Motor neuron (in vitro differentiated cells): ENCODE results near the gene CDK9. TPM values are rescaled to one million over a fixed set of nuclear protein-coding genes. Genes with fewer than 3 reads are reported as not detected.
A peak's percentile ranks its signal among the peaks of the same experiment; 100 is the strongest.
"Not testable (repeated sequence)": the region's sequence is repeated elsewhere in the genome, so short reads cannot be mapped to it uniquely, and the experiment has no call there.

Experiments
- ATAC-seq, 8 experiments: fragments of 200-7000 bp; cut with Tn5 transposase; replicated peaks in 6 of 8; 2 replicates each; pipeline ENCODE4 v1.8.0; 2021; ENCODE audit warnings: mild to moderate bottlenecking in 8 of 8, moderate library complexity in 8 of 8
- H3K27ac ChIP-seq, 2 donors: fragments of 250-450 bp; sonication (Bioruptor Pico); 2 replicates each; pipeline ENCODE4 v1.9.0; 2021; ENCODE audit warnings: antibody characterized with exemption in 2 of 2, mild to moderate bottlenecking in 2 of 2, moderate library complexity in 1 of 2
- H3K4me1 ChIP-seq, 2 donors: fragments of 250-450 bp; sonication (Bioruptor Pico); replicated peaks in 1 of 2; 2 replicates each; pipeline ENCODE4 v1.6.1; 2021; ENCODE audit warnings: antibody characterized with exemption in 2 of 2, mild to moderate bottlenecking in 2 of 2, moderate library complexity in 1 of 2
- H3K4me3 ChIP-seq, 5 donors: fragments of 250-450 bp; sonication (Bioruptor Pico); 2 replicates each; pipeline ENCODE4 v1.9.0; 2021; ENCODE audit warnings: antibody characterized with exemption in 5 of 5, mild to moderate bottlenecking in 5 of 5, moderate library complexity in 4 of 5
- WGBS, 10 experiments: fragments of 450-650 bp; shearing (Covaris generic); methylation state at CpG; one replicate each; pipeline ENCODE4 v1.0.0; 2022; 5-methylcytosine and 5-hydroxymethylcytosine counted together
- in situ Hi-C, 9 experiments: fragments of 400-800 bp; cut with MboI; loops; one replicate each; pipeline ENCODE4 v1.15.0; 2021; ENCODE audit warnings: low sequenced_read_pairs in 9 of 9, low pct_unique_long_range_greater_than_20kb in 2 of 9; ENCODE audit not compliant: unreplicated experiment in 9 of 9
- total RNA-seq, 8 experiments: library from RNA; unstranded; fragments of 300-600 nt; gene quantifications; 2 replicates each; pipeline versions ENCODE4 v1.2.3 to v1.2.4, GENCODE V29; 2022

The CDK9 gene
- total RNA-seq, 8 experiments from 2014 or later, result 20.1 to 48.7 (median 29.8) TPM

GRCh38 chr9:127777368-127777980, 8.4 kb upstream of the CDK9 start:
- WGBS, 10 experiments, result 80 to 100% (median 90%) methylated on average over 1 to 8 of the region's 18 CpGs; no CpG with 5 or more reads in 4 of the 10 experiments
- Histone ChIP-seq H3K4me3 (no peak overlapping the region), H3K4me1 (peaks cover 11 to 20% of the 10 kb centered on the region in 2 donors), H3K27ac (no peak overlapping the region)
- no peak for ATAC-seq
- in situ Hi-C loops, result no loop called here

- 58 to 88% (median 80%) methylated on average over 1 to 3 of the region's 13 CpGs; no CpG with 5 or more reads in 3 of the 10 experiments for WGBS, 10 experiments
- no peak within 1 kb of the TSS for H3K27ac ChIP-seq
These were observed 7.3 kb upstream of the CDK9 start, which contains the start of gene SH2D3C for GRCh38 chr9:127778280-127779135. Gene SH2D3C (minus strand): TSS chr9:127778666. CDS start chr9:127778627, 39 bp downstream.

DNA sequence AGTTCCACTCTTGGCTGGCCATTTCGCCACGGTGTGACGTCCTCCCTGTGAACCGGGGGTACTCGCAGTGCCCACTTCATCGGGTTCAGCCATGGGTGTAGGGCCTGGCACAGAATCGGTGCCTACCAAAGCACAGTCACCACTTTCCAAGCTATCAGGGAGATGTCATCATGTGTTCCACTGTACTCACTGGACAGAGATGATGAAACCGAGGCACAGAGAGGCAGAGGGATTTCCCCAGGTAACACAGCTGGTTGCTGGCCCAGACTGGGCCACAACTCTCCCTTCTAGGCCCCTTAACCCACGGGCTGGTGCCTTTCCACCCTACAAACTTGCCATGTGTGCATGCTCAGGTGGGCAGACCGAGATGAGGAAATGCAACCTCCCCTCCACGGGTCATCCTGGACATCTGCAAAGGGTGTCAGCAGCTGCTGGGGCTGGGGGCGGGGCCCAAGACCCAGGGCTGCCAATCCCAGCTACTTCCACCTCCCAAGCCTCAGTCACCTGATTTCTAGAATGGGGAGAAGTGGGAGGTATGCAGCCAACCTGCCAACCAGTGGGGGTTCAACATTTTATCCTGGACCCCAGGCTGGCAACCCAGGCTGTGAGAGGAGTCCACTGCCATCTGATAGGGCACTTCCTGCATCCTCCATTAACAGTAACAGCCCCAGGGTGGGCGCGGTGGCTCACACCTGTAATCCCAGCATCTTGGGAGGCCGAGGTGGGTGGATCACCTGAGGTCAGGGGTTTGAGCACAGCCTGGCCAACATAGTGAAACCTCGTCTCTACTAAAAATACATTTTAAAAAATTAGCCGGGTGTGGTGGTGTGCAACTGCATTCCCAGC, 6.5 kb upstream of the CDK9 start:
- no peak overlapping the region for H3K4me3 ChIP-seq

More at GRCh38 chr9:127778280-127779135, 7.3 kb upstream of the CDK9 start, which contains the start of gene SH2D3C:
- in situ Hi-C loops, result no loop called here
- ATAC-seq, result peak in 5 of 8 experiments; percentile 20 to 44 (median 27)
- H3K4me1 ChIP-seq, result peaks cover 11 to 20% of the 10 kb centered on the region in 2 donors
- H3K4me3 ChIP-seq, result no peak within 1 kb of the TSS

DNA sequence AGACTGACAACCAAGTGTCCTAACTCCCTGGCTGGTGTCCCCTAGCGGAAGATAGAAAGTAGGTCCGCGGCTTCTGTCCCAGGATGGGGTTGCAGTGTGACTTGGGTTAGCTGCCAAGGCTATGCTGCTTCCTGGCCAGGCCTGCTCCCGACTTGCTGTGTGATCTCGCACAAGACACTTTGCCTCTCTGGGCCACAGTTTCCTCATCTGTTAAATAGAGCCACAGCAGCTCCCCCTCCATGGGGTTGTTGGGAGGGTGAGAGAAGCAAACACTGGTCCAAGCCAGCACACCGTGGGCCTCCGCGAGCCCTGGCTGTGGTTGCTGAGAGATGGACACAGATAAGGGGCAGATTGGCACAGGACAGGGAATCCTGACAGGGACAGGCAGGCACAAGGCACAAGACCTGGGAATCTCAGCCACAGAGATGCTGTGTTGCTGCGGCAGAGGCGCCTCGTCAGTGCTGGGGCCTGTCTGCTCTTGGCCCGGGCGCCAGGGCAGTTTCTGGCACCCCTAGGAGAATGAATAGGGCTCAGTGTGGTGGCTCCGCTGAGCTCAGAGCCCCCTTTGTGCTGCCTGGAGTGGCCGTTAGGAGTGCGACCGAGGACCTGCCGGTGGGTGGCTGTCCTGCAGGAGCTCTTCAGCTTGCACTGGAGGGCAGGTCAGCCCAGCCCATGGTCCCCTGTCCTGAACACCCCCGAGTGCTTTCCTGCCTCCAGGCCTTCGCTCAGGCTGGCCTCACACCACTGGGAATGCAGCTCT, 5.5 kb upstream of the CDK9 start:
- peaks cover 11 to 23% of the 10 kb centered on the region in 2 donors for H3K4me1 ChIP-seq

More for the DNA sequence above, 6.5 kb upstream of the CDK9 start:
- 20 to 93% (median 75%) methylated on average over 1 to 5 of the region's 17 CpGs; no CpG with 5 or more reads in 4 of the 10 experiments for WGBS, 10 experiments
- Histone ChIP-seq H3K4me1 (peaks cover 11 to 20% of the 10 kb centered on the region in 2 donors), H3K27ac (no peak overlapping the region)
- ATAC-seq, result peak in 5 of 8 experiments; percentile 8 to 32 (median 11)
- in situ Hi-C loops, result no loop called here

DNA sequence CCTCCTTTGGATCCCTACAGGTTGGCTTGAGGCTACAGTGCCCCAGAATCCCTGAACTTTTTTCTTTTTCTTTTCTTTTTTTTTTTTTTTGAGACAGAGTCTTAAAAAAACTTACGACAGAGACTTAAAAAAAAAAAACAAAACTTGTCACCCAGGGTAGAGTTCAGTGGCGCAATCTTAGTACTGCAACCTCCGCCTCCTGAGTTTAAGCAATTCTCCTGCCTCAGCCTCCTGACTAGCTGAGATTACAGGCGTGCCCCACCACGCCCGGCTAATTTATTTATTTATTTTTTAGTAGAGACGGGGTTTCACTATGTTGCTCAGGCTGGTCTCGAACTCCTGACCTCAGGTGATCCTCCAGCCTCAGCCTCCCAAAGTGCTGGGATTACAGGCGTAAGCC, 4.9 kb upstream of the CDK9 start:
- in situ Hi-C loops, result loop anchor here in 1 of 9 experiments (5.0 kb wide), 1 partner anchor 44 kb away; the partner anchor contains the start of gene TOR2A
- not testable (repeated sequence) for ATAC-seq, H3K27ac ChIP-seq, H3K4me3 ChIP-seq
- H3K4me1 ChIP-seq, result peaks cover 11 to 21% of the 10 kb centered on the region in 2 donors
- 60 to 100% (median 98%) methylated on average over 1 to 7 of the region's 9 CpGs for WGBS, 10 experiments

More for the DNA sequence above, 5.5 kb upstream of the CDK9 start:
- ATAC-seq, result no peak
- Histone ChIP-seq H3K4me3 (no peak overlapping the region), H3K27ac (no peak overlapping the region)
- 73 to 100% (median 77%) methylated on average over 2 to 9 of the region's 20 CpGs; no CpG with 5 or more reads in 3 of the 10 experiments for WGBS, 10 experiments
- in situ Hi-C loops, result loop anchor here in 1 of 9 experiments (5.0 kb wide), 1 partner anchor 43 kb away; the partner anchor contains the start of gene TOR2A

GRCh38 chr9:127781806-127782205, 4.0 kb upstream of the CDK9 start:
- ATAC-seq, result no peak
- WGBS, 10 experiments, result 67 to 100% (median 80%) methylated on average over 1 to 4 of the region's 4 CpGs; no CpG with 5 or more reads in 3 of the 10 experiments
- Histone ChIP-seq H3K4me3 (no peak overlapping the region), H3K4me1 (peaks cover 6 to 14% of the 10 kb centered on the region in 2 donors), H3K27ac (no peak overlapping the region)
- in situ Hi-C loops, result loop anchor here in 1 of 9 experiments (5.0 kb wide), 1 partner anchor 45 kb away; the partner anchor contains the start of gene TOR2A

GRCh38 chr9:127783111-127784008, 2.5 kb upstream of the CDK9 start:
- Histone ChIP-seq H3K27ac (no peak overlapping the region), H3K4me1 (peaks cover 11 to 15% of the 10 kb centered on the region in 2 donors), H3K4me3 (no peak overlapping the region)
- in situ Hi-C loops, result loop anchor here in 1 of 9 experiments (5.0 kb wide), 1 partner anchor 46 kb away; the partner anchor contains the start of gene TOR2A
- ATAC-seq, result no peak
- 20 to 100% (median 80%) methylated on average over 1 to 6 of the region's 20 CpGs; no CpG with 5 or more reads in 3 of the 10 experiments for WGBS, 10 experiments

DNA sequence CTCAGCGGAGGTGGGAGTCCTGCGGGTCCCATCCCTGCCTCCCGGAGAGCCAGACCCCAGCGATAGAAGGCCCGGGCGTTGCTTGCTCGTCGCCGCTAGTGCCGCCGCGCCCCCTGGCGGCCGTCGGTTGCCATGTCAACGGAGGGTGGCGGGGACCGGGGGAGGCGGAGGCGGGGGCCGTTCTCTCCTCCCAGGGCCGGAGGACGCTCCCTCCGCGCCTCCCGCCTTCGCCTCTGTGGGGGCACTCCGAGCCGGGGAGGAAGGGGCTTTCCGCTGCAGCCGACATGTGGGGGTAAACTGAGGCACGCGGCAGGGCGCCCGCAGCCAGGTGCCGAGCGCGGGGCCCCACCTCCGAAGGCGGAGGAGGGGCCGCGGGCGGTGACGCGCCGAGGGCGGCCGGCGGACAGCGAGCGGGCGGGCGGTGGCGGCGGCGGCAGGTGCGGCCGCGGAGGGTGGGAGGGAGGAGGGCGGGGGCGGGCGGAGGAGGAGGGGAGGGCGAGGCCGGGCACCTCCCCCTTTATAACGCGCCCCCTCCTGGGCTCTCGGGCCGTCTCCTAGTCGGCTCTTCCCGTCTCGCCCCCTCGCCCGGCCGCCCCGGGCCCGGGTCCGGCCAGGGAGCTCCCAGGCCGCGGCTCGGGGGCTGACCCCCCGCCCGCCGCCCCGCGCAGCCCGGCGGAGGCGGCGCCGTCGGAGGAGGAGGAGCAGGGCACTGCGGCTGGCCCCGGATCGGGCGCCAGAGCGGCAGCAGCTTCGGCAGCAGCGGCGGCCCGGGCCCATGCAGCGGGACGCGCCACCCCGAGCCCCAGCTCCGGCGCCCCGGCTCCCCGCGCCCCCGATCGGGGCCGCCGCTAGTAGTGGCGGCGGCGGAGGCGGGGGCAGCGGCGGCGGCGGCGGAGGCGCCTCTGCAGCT, 556 bp upstream of the CDK9 start:
- H3K4me3 ChIP-seq, result peak overlapping the region; percentile 70 to 99 (median 86)
- peaks cover 5 to 6% of the 10 kb centered on the region in 2 donors for H3K4me1 ChIP-seq
- in situ Hi-C loops, result no loop called here
- ATAC-seq, result peak; percentile 49 to 68 (median 56)
- WGBS, 10 experiments, result no CpG with 5 or more reads among the region's 123 CpGs
- H3K27ac ChIP-seq, result peak overlapping the region; percentile 96 to 98

DNA sequence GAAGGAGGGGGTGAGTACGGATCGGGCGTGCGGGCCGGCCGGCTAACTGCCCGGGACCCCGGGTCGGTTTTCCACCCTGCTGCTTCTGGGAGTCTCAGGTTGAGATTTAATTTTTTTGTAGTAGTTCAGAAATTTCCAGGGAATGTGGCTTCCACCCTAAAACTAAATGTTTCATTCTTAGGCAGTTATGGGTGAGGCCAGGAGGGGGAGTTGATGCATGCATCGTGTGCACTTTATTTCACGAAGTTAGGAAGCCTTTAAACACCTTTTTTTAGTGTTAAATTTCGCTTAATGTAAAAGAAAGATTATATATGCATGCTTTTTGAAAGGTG, 905 bp downstream of the CDK9 start:
- Histone ChIP-seq H3K4me1 (peaks cover 5 to 6% of the 10 kb centered on the region in 2 donors), H3K27ac (peak overlapping the region; percentile 96 to 98), H3K4me3 (peak overlapping the region; percentile 70 to 99 (median 86))
- in situ Hi-C loops, result no loop called here
- ATAC-seq, result no peak
- WGBS, 10 experiments, result 0 to 8% (median 0%) methylated on average over 1 to 12 of the region's 12 CpGs; no CpG with 5 or more reads in 2 of the 10 experiments

- ATAC-seq, result no peak
- Histone ChIP-seq H3K4me3 (no peak overlapping the region), H3K27ac (no peak overlapping the region), H3K4me1 (peaks cover 5 to 6% of the 10 kb centered on the region in 2 donors)
- in situ Hi-C loops, result no loop called here
- WGBS, 10 experiments, result 60 to 100% (median 91%) methylated on average over 1 to 7 of the region's 26 CpGs; no CpG with 5 or more reads in 3 of the 10 experiments
These were observed 2.6 kb downstream of the CDK9 start for GRCh38 chr9:127788337-127789011.
